Neural cell (in vitro differentiated cells): ENCODE measurements around the gene AGBL1. TPM values are rescaled to one million over a fixed set of nuclear protein-coding genes. Genes with fewer than 3 reads are reported as not detected.

Experiments used
- H2AFZ ChIP-seq: fragments of 200-600, 300-800 bp; sonication (generic), shearing (Covaris generic); 2 replicates; pipeline ENCODE4 v1.6.0; 2014; ENCODE audit warnings: low read depth, mild to moderate bottlenecking, antibody characterized with exemption, low read length, moderate library complexity
- H3F3A ChIP-seq: fragments of 200-600 bp; shearing (Covaris generic); 2 replicates; pipeline ENCODE4 v1.6.1; 2016; ENCODE audit warnings: mild to moderate bottlenecking, moderate library complexity, mixed read lengths, antibody characterized with exemption, low read length; ENCODE audit not compliant: insufficient read depth, poor library complexity, severe bottlenecking
- H3K27ac ChIP-seq: fragments of 200-600, 300-800 bp; sonication (generic), shearing (Covaris generic); 2 replicates; pipeline ENCODE4 v1.5.1; 2014; ENCODE audit warnings: mild to moderate bottlenecking, low read length, moderate library complexity
- H3K27me3 ChIP-seq: fragments of 300-800, 200-600 bp; sonication (generic), shearing (Covaris generic); 2 replicates; pipeline ENCODE4 v1.6.0; 2014; ENCODE audit warnings: mild to moderate bottlenecking, low read depth, low read length, moderate library complexity; ENCODE audit not compliant: insufficient read depth
- H3K36me3 ChIP-seq: fragments of 300-800, 200-600 bp; sonication (generic), shearing (Covaris generic); 2 replicates; pipeline ENCODE4 v1.5.1; 2014; ENCODE audit warnings: mild to moderate bottlenecking, antibody characterized with exemption, low read length, moderate library complexity; ENCODE audit not compliant: insufficient read depth
- H3K4me2 ChIP-seq: fragments of 300-800, 200-600 bp; sonication (generic), shearing (Covaris generic); 2 replicates; pipeline ENCODE4 v1.6.0; 2014; ENCODE audit warnings: mild to moderate bottlenecking, low read length
- H3K4me3 ChIP-seq: fragments of 300-800, 200-600 bp; sonication (generic), shearing (Covaris generic); 2 replicates; pipeline ENCODE4 v1.5.1; 2014; ENCODE audit warnings: mild to moderate bottlenecking, low read length, moderate library complexity
- H3K79me2 ChIP-seq: fragments of 200-600 bp; shearing (Covaris generic); replicated peaks from 2 replicates; pipeline ENCODE4 v1.6.0; 2014; ENCODE audit warnings: mild to moderate bottlenecking, low read length, moderate library complexity; ENCODE audit not compliant: insufficient read depth
- H3K9ac ChIP-seq: fragments of 300-800, 200-600 bp; sonication (generic), shearing (Covaris generic); 2 replicates; pipeline ENCODE4 v1.6.1; 2016; ENCODE audit warnings: mild to moderate bottlenecking, low read length, mixed read lengths
- H3K9me2 ChIP-seq: fragments of 200-600 bp; shearing (Covaris generic); 2 replicates; pipeline ENCODE4 v1.6.1; 2016; ENCODE audit warnings: mild to moderate bottlenecking, low read length, mixed read lengths; ENCODE audit not compliant: insufficient read depth
- H3K9me3 ChIP-seq: fragments of 200-600, 300-800 bp; sonication (generic), shearing (Covaris generic); 2 replicates; pipeline ENCODE4 v1.6.1; 2016; ENCODE audit warnings: mild to moderate bottlenecking, mixed run types, low read length, moderate library complexity, mixed read lengths
- H4K20me1 ChIP-seq: fragments of 200-600 bp; shearing (Covaris generic); 2 replicates; pipeline ENCODE4 v1.6.1; 2016; ENCODE audit warnings: mild to moderate bottlenecking, mixed run types; ENCODE audit not compliant: insufficient read depth
- EP300 ChIP-seq: fragments of 450-650 bp; conservative IDR thresholded peaks from 2 replicates; pipeline ENCODE4 v1.6.1; 2014; ENCODE audit warnings: antibody characterized with exemption, mild to moderate bottlenecking, moderate library complexity; ENCODE audit not compliant: poor library complexity, severe bottlenecking
- EZH2 ChIP-seq: fragments of 200-600, 300-800 bp; shearing (Covaris generic), sonication (generic); IDR thresholded peaks from 2 replicates; pipeline ENCODE4 v1.6.1; 2014; ENCODE audit warnings: antibody characterized with exemption, low read length, borderline replicate concordance, mild to moderate bottlenecking; ENCODE audit not compliant: insufficient read depth, poor library complexity, severe bottlenecking
- MXI1 ChIP-seq: fragments of 450-650 bp; conservative IDR thresholded peaks from 2 replicates; pipeline ENCODE4 v1.6.1; 2014; ENCODE audit warnings: antibody characterized with exemption, mild to moderate bottlenecking; ENCODE audit not compliant: poor library complexity, severe bottlenecking
- POLR2AphosphoS5 ChIP-seq: IDR thresholded peaks from 2 replicates; pipeline ENCODE4 v1.6.1; 2012
- RAD21 ChIP-seq: fragments of 450-650 bp; conservative IDR thresholded peaks from 2 replicates; pipeline ENCODE4 v1.6.1; 2014; ENCODE audit warnings: antibody characterized with exemption, mild to moderate bottlenecking, moderate library complexity
- REST ChIP-seq: IDR thresholded peaks from 2 replicates; pipeline ENCODE4 v1.6.1; 2012; ENCODE audit warnings: borderline replicate concordance
- SMC3 ChIP-seq: fragments of 450-650 bp; conservative IDR thresholded peaks from 2 replicates; pipeline ENCODE4 v1.6.1; 2014; ENCODE audit warnings: antibody characterized with exemption, mild to moderate bottlenecking, moderate library complexity; ENCODE audit not compliant: poor library complexity
- TAF1 ChIP-seq: IDR thresholded peaks from 2 replicates; pipeline ENCODE4 v1.6.1; 2012; ENCODE audit warnings: low read depth
- polyA plus RNA-seq: library from polyadenylated mRNA; depleted of rRNA; stranded (reverse); fragments of >200 nt; gene quantifications from 2 replicates; pipeline ENCODE4 v1.2.3, GENCODE V29; 2014
- TF ChIP-seq, protein P1 (sequence below): fragments of 450-650 bp; IDR thresholded peaks from 2 replicates; pipeline ENCODE4 v1.5.1; 2014; ENCODE audit warnings: antibody characterized with exemption, mild to moderate bottlenecking, moderate library complexity; ENCODE audit not compliant: poor library complexity, severe bottlenecking

Gene AGBL1
- polyA plus RNA-seq, 1 donor from 2014 or later, result 0.12 TPM

DNA sequence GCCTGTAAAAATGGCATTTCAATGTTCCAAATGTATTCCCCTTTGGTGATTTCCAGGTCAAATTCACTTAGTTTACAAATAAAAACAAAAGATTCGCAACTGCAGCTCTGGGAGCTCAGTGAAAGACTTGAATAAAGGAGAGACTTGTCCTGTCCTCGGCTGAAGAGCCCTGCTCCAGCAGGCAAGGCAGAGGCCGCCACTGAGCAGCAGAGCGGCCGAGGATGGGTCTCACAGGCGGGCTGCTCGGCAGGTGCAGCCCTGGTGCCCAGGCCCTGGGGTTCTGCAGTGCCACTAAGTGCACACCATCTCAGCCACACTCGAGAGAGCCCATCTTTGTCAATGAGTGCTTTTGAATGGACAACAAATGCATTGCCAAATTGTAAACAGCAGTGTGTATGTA lies 856.2 kb downstream of the AGBL1 start:
- no peaks in the 10 kb centered on the region for H3F3A ChIP-seq
- no peaks in the 10 kb centered on the region for H3K27me3 ChIP-seq
- no peak overlapping the region for H3K4me2 ChIP-seq
- TF ChIP-seq POLR2AphosphoS5, result no peak
- no peaks in the 10 kb centered on the region for H3K36me3 ChIP-seq
- no peak overlapping the region for H2AFZ ChIP-seq
- H3K79me2 ChIP-seq, result no peaks in the 10 kb centered on the region
- H3K27ac ChIP-seq, result no peak overlapping the region
- no peak overlapping the region for H3K4me3 ChIP-seq
- no peaks in the 10 kb centered on the region for H3K9me2 ChIP-seq
- H4K20me1 ChIP-seq, result no peaks in the 10 kb centered on the region
- no peaks in the 10 kb centered on the region for H3K9me3 ChIP-seq
- no peak overlapping the region for H3K9ac ChIP-seq

- Histone ChIP-seq H3K4me2 (no peak overlapping the region), H2AFZ (no peak overlapping the region), H3K9me2 (no peaks in the 10 kb centered on the region), H3F3A (no peaks in the 10 kb centered on the region), H3K27ac (no peak overlapping the region), H3K4me3 (no peak overlapping the region), H3K27me3 (no peaks in the 10 kb centered on the region), H3K9ac (no peak overlapping the region), H3K36me3 (no peaks in the 10 kb centered on the region), H3K79me2 (no peaks in the 10 kb centered on the region), H3K9me3 (no peaks in the 10 kb centered on the region), H4K20me1 (no peaks in the 10 kb centered on the region)
- TF ChIP-seq, protein P1, sequence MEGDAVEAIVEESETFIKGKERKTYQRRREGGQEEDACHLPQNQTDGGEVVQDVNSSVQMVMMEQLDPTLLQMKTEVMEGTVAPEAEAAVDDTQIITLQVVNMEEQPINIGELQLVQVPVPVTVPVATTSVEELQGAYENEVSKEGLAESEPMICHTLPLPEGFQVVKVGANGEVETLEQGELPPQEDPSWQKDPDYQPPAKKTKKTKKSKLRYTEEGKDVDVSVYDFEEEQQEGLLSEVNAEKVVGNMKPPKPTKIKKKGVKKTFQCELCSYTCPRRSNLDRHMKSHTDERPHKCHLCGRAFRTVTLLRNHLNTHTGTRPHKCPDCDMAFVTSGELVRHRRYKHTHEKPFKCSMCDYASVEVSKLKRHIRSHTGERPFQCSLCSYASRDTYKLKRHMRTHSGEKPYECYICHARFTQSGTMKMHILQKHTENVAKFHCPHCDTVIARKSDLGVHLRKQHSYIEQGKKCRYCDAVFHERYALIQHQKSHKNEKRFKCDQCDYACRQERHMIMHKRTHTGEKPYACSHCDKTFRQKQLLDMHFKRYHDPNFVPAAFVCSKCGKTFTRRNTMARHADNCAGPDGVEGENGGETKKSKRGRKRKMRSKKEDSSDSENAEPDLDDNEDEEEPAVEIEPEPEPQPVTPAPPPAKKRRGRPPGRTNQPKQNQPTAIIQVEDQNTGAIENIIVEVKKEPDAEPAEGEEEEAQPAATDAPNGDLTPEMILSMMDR, result no peak
- TF ChIP-seq POLR2AphosphoS5 (no peak), REST (no peak), RAD21 (no peak), EZH2 (no peak), TAF1 (no peak), MXI1 (no peak), EP300 (no peak), SMC3 (no peak)
Observed at GRCh38 chr15:86942285-86942684, 862.6 kb downstream of the AGBL1 start.

GRCh38 chr15:86948719-86949118 lies 869.0 kb downstream of the AGBL1 start:
- Histone ChIP-seq H3K9me3 (no peaks in the 10 kb centered on the region), H3K4me2 (no peak overlapping the region), H3K27ac (no peak overlapping the region), H3K36me3 (no peaks in the 10 kb centered on the region), H3K9ac (no peak overlapping the region), H3K27me3 (no peaks in the 10 kb centered on the region), H4K20me1 (no peaks in the 10 kb centered on the region), H3K9me2 (no peaks in the 10 kb centered on the region), H3K4me3 (no peak overlapping the region), H2AFZ (no peak overlapping the region), H3K79me2 (no peaks in the 10 kb centered on the region), H3F3A (no peaks in the 10 kb centered on the region)
- TF ChIP-seq MXI1 (no peak), REST (no peak), EP300 (no peak), SMC3 (no peak), RAD21 (no peak), POLR2AphosphoS5 (no peak), TAF1 (no peak), EZH2 (no peak)
- TF ChIP-seq, protein P1, result no peak
